ENCODE measurements around the gene ZNF264.

GRCh38 chr19:57262044-57262443 is 70.7 kb downstream of the ZNF264 start:
- no peak for TF ChIP-seq CTCF (IDR thresholded peaks at IDR 0.05)
- no peak for TF ChIP-seq POLR2A (IDR thresholded peaks at IDR 0.05)
